Endothelial cell of umbilical vein (primary cell): ENCODE results near the gene FUCA2. TPM values are rescaled to one million over a fixed set of nuclear protein-coding genes. Genes with fewer than 3 reads are reported as not detected.

Source experiments
- BruUV-seq: library from RNA; stranded (reverse); fragments of 400-500 nt; replicated peaks from 2 replicates; lab custom pipeline; 2021; lab: Mats Ljungman, UMichigan
- CTCF ChIA-PET: fragments of 300-600, 350-600 bp; sonication (Branson Sonifier 250); formaldehyde crosslinking; loops from one replicate; lab custom pipeline; 2021; ENCODE audit warnings: antibody characterized with exemption, inconsistent platforms; lab: Charles Lee
- POLR2A ChIA-PET: fragments of 300-600, 350-600 bp; sonication (Branson Sonifier 250); formaldehyde crosslinking; loops from one replicate; lab custom pipeline; 2021; ENCODE audit warnings: antibody characterized with exemption, inconsistent platforms; lab: Charles Lee
- DNase-seq: peaks from one replicate; pipeline ENCODE4 v3.0.0-alpha.2; 2011; ENCODE audit warnings: low read depth, low spot score
- FAIRE-seq: peaks from 2 replicates; lab custom pipeline; 2011; peaks lifted over from hg19 to GRCh38; lab: Jason Lieb, UNC
- H2AFZ ChIP-seq: 2 replicates; pipeline ENCODE4 v1.6.0; 2012; ENCODE audit warnings: low read depth, low read length, control low read depth, inconsistent platforms
- H3K27ac ChIP-seq: 2 replicates; pipeline ENCODE4 v1.5.1; 2011; ENCODE audit warnings: low read depth, mild to moderate bottlenecking, control low read depth, low read length, moderate library complexity; ENCODE audit not compliant: insufficient read depth
- H3K27me3 ChIP-seq, 2 experiments: 2 replicates each; pipeline versions ENCODE4 v1.6.0 to v1.6.1; 2011; ENCODE audit warnings: low read length in 2 of 2, mixed read lengths in 1 of 2; ENCODE audit not compliant: control insufficient read depth in 2 of 2, insufficient read depth in 2 of 2
- H3K36me3 ChIP-seq, 2 experiments: 2 replicates in 1 of 2; 3 replicates in 1 of 2; pipeline ENCODE4 v1.5.1; 2011; ENCODE audit warnings: low read length in 2 of 2, mild to moderate bottlenecking in 1 of 2, moderate library complexity in 1 of 2; ENCODE audit not compliant: control insufficient read depth in 2 of 2, insufficient read depth in 2 of 2; ENCODE audit errors: extremely low read depth in 1 of 2
- H3K4me1 ChIP-seq: 3 replicates; pipeline ENCODE4 v1.5.1; 2011; ENCODE audit warnings: mild to moderate bottlenecking, low read length; ENCODE audit not compliant: control insufficient read depth, insufficient read depth; ENCODE audit errors: extremely low read depth
- H3K4me2 ChIP-seq: 2 replicates; pipeline ENCODE4 v1.6.1; 2011; ENCODE audit warnings: low read length, control low read depth, mixed read lengths; ENCODE audit not compliant: insufficient read depth
- H3K4me3 ChIP-seq, 3 experiments: fragments of 200-600 bp in 1 of 3; sonication (generic), shearing (Covaris generic) in 1 of 3; replicated peaks in 1 of 3; 2 replicates each; pipeline ENCODE4 v1.5.1; 2011 to 2016; ENCODE audit warnings: control low read depth in 3 of 3, low read length in 3 of 3, mild to moderate bottlenecking in 2 of 3, inconsistent platforms in 1 of 3, low read depth in 1 of 3, moderate library complexity in 1 of 3; ENCODE audit not compliant: insufficient read depth in 1 of 3
- H3K79me2 ChIP-seq: 2 replicates; pipeline ENCODE4 v1.6.0; 2012; ENCODE audit warnings: low read length, inconsistent platforms; ENCODE audit not compliant: control insufficient read depth, insufficient read depth
- H3K9ac ChIP-seq: replicated peaks from 2 replicates; pipeline ENCODE3; 2011; ENCODE audit warnings: low read length, control low read depth; ENCODE audit not compliant: insufficient read depth; ENCODE audit errors: extremely low read depth
- H3K9me1 ChIP-seq: replicated peaks from 3 replicates; pipeline ENCODE4 v1.6.0; 2011; ENCODE audit warnings: mild to moderate bottlenecking, low read length; ENCODE audit not compliant: control insufficient read depth, insufficient read depth; ENCODE audit errors: extremely low read depth
- H3K9me3 ChIP-seq: replicated peaks from 2 replicates; pipeline ENCODE4 v1.5.1; 2012; ENCODE audit warnings: low read length, inconsistent platforms; ENCODE audit not compliant: control insufficient read depth, insufficient read depth
- H4K20me1 ChIP-seq: replicated peaks from 2 replicates; pipeline ENCODE3; 2011; ENCODE audit warnings: mild to moderate bottlenecking, low read length; ENCODE audit not compliant: control insufficient read depth, insufficient read depth; ENCODE audit errors: extremely low read depth
- EZH2 ChIP-seq: IDR thresholded peaks from 2 replicates; pipeline ENCODE4 v1.6.1; 2012; ENCODE audit warnings: borderline replicate concordance, low read depth, mild to moderate bottlenecking, moderate library complexity, low read length, inconsistent platforms; ENCODE audit not compliant: severe bottlenecking
- FOS ChIP-seq: IDR thresholded peaks from 2 replicates; pipeline ENCODE4 v1.6.1; 2011; ENCODE audit warnings: mild to moderate bottlenecking, low read length, moderate library complexity, borderline replicate concordance; ENCODE audit not compliant: insufficient read depth
- GATA2 ChIP-seq: IDR thresholded peaks from 2 replicates; pipeline ENCODE4 v1.7.0; 2011; ENCODE audit warnings: low read depth, mild to moderate bottlenecking, moderate library complexity, mixed read lengths, low read length; ENCODE audit not compliant: insufficient read length, insufficient read depth
- JUN ChIP-seq: IDR thresholded peaks from 2 replicates; pipeline ENCODE4 v1.6.1; 2011; ENCODE audit warnings: borderline replicate concordance, low read depth; ENCODE audit not compliant: insufficient read length, insufficient read depth
- MYC ChIP-seq: IDR thresholded peaks from one replicate; pipeline ENCODE4 v1.6.1; 2011; ENCODE audit warnings: mild to moderate bottlenecking, low read depth, low read length
- POLR2A ChIP-seq: IDR thresholded peaks from 2 replicates; pipeline ENCODE4 v1.6.1; 2012; ENCODE audit warnings: low read depth, mild to moderate bottlenecking, control low read depth, low read length
- POLR2AphosphoS5 ChIP-seq: IDR thresholded peaks from 2 replicates; pipeline ENCODE4 v1.6.1; 2012; ENCODE audit warnings: low read depth, mild to moderate bottlenecking, control low read depth, low read length, moderate library complexity; ENCODE audit not compliant: insufficient read depth
- dilution Hi-C: fragments of 300-500 bp; cut with MboI; formaldehyde crosslinking; loops from one replicate; pipeline ENCODE4 v1.15.0; 2019; ENCODE audit warnings: low sequenced_read_pairs; ENCODE audit not compliant: extremely low pct_ligation_motif_present
- intact Hi-C: fragments of 100-400 bp; cut with micrococcal nuclease; formaldehyde crosslinking; loops from one replicate; pipeline ENCODE4 v1.10.0; 2022
- polyA plus RNA-seq, 4 experiments: library from polyadenylated mRNA; depleted of rRNA in 3 of 4; stranded (reverse) in 3 of 4; unstranded in 1 of 4; fragments of >200 nt; gene quantifications; 2 replicates each; pipeline versions ENCODE4 v1.2.1 to v1.2.3, GENCODE V29; 2011 to 2012; ENCODE audit warnings: missing spikeins in 1 of 4
- total RNA-seq: library from RNA; stranded (reverse); gene quantifications from 2 replicates; pipeline ENCODE4 v1.2.3, GENCODE V29; 2021
- TF ChIP-seq, protein P1 (sequence below), 2 donors: IDR thresholded peaks; 1 replicate in 1 of 2; 2 replicates in 1 of 2; pipeline ENCODE4 v1.5.1; 2011; ENCODE audit warnings: low read length in 2 of 2, mild to moderate bottlenecking in 2 of 2, moderate library complexity in 2 of 2, control low read depth in 1 of 2, inconsistent platforms in 1 of 2, low read depth in 1 of 2; ENCODE audit not compliant: insufficient read depth in 1 of 2; ENCODE audit errors: extremely low read depth in 1 of 2
- TF ChIP-seq, protein P2 (sequence below): IDR thresholded peaks from 2 replicates; pipeline ENCODE4 v1.6.1; 2011; ENCODE audit not compliant: insufficient read depth, insufficient read length

Gene FUCA2
- total and polyA plus RNA-seq, 2 donors (not counting 3 experiments of a cell fraction or from before 2014, with no cell fraction given), result 29.7 to 80.9 TPM

DNA sequence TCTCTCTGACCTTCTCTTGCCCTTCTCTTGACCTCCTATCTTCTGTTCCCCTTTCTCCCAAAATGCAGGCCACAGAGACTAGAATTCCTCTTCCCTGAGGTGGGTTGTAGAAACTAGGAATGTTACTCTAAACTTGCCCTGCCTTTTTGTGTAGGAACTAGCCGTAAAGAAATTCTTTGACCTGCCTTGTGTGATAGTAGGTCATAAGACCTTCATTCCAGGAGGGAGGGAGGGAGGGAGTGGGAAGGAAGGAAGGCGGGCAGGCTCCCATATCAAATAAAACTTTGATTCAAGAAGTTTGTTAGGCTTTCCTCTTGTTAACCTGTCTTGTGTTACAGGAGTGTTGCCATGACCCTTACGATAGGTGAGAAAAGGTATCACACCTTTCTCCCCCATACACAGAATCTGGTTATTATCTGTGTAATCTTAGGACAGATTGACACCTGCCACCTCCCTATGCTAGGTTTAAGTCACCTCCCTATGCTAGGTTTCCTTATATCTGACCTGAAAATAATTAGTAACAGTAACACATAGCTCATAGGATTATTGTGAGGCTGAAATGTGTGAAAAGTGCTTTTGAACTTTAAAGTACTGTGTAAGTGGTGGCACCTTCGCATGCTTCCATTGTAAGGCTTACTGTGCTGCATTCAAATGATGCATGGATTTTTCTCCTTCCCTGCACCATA, 32.6 kb upstream of the FUCA2 start:
- no peaks in the 10 kb centered on the region for H4K20me1 ChIP-seq
- no peaks in the 10 kb centered on the region for H3K36me3 ChIP-seq
- ChIA-PET POLR2A (no interaction called here), CTCF (interaction anchor here (1.1 kb wide), 1 partner anchor 13 kb away, joined by 4 read pairs; no protein-coding TSS in a partner anchor)
- H3K9me1 ChIP-seq, result no peaks in the 10 kb centered on the region
- H3K4me1 ChIP-seq, result no peaks in the 10 kb centered on the region
- TF ChIP-seq EZH2 (no peak), JUN (no peak), GATA2 (no peak), MYC (no peak), FOS (no peak), POLR2AphosphoS5 (no peak), POLR2A (no peak)
- TF ChIP-seq, protein P1, sequence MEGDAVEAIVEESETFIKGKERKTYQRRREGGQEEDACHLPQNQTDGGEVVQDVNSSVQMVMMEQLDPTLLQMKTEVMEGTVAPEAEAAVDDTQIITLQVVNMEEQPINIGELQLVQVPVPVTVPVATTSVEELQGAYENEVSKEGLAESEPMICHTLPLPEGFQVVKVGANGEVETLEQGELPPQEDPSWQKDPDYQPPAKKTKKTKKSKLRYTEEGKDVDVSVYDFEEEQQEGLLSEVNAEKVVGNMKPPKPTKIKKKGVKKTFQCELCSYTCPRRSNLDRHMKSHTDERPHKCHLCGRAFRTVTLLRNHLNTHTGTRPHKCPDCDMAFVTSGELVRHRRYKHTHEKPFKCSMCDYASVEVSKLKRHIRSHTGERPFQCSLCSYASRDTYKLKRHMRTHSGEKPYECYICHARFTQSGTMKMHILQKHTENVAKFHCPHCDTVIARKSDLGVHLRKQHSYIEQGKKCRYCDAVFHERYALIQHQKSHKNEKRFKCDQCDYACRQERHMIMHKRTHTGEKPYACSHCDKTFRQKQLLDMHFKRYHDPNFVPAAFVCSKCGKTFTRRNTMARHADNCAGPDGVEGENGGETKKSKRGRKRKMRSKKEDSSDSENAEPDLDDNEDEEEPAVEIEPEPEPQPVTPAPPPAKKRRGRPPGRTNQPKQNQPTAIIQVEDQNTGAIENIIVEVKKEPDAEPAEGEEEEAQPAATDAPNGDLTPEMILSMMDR (IDR thresholded peaks at IDR 0.05; ENCODE audit: extremely low read depth in 1 of 2, insufficient read depth in 1 of 2, low read depth in 1 of 2, low read length in 2 of 2), result no peak
- TF ChIP-seq, protein P2, sequence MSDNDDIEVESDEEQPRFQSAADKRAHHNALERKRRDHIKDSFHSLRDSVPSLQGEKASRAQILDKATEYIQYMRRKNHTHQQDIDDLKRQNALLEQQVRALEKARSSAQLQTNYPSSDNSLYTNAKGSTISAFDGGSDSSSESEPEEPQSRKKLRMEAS, result no peak
- no peak overlapping the region for H3K4me2 ChIP-seq
- dilution Hi-C loops (no loop called here), intact Hi-C loops (no loop called here)
- H3K9ac ChIP-seq, result no peak overlapping the region
- H3K79me2 ChIP-seq, result no peaks in the 10 kb centered on the region
- no peak overlapping the region for H2AFZ ChIP-seq
- BruUV-seq, result no TSS peak
- DNase-seq (no peak), FAIRE-seq (no peak)
- H3K4me3 ChIP-seq, result no peak overlapping the region
- H3K27ac ChIP-seq, result no peak overlapping the region
- no peaks in the 10 kb centered on the region for H3K9me3 ChIP-seq
- no peaks in the 10 kb centered on the region for H3K27me3 ChIP-seq
